CD8-positive, alpha-beta memory T cell (primary cell): ENCODE measurements around the gene PHTF2. TPM values are rescaled to one million over a fixed set of nuclear protein-coding genes. Genes with fewer than 3 reads are reported as not detected.

Source experiments
- CTCF ChIA-PET: fragments of 350-600 bp; sonication (Branson Sonifier 250); formaldehyde crosslinking; loops from one replicate; lab custom pipeline; 2021; ENCODE audit warnings: antibody characterized with exemption; lab: Charles Lee
- POLR2A ChIA-PET: fragments of 350-600 bp; sonication (Branson Sonifier 250); formaldehyde crosslinking; loops from one replicate; lab custom pipeline; 2021; ENCODE audit warnings: antibody characterized with exemption; lab: Charles Lee
- DNase-seq, 5 donors: peaks; one replicate each; pipeline versions ENCODE4 v3.0.0 to v3.0.0-alpha.2; 2020 to 2022; ENCODE audit warnings: mixed read lengths in 1 of 5
- H3K27ac ChIP-seq: one replicate; pipeline ENCODE4 v1.7.0; 2013; ENCODE audit warnings: low read depth, mild to moderate bottlenecking, low read length, moderate library complexity
- H3K27me3 ChIP-seq: 2 replicates; pipeline ENCODE4 v1.7.0; 2013; ENCODE audit warnings: low read length, mild to moderate bottlenecking; ENCODE audit not compliant: insufficient read depth, poor library complexity, severe bottlenecking
- H3K36me3 ChIP-seq: 2 replicates; pipeline ENCODE4 v1.7.0; 2013; ENCODE audit warnings: mild to moderate bottlenecking, low read length, moderate library complexity; ENCODE audit not compliant: insufficient read depth
- H3K4me1 ChIP-seq: 2 replicates; pipeline ENCODE4 v1.7.0; 2013; ENCODE audit warnings: mild to moderate bottlenecking, low read length, moderate library complexity; ENCODE audit not compliant: insufficient read depth
- H3K4me3 ChIP-seq: 2 replicates; pipeline ENCODE4 v1.7.0; 2013; ENCODE audit warnings: mild to moderate bottlenecking, low read length
- H3K9me3 ChIP-seq: 2 replicates; pipeline ENCODE4 v1.7.0; 2013; ENCODE audit warnings: mild to moderate bottlenecking, low read length
- H3K27ac Mint-ChIP-seq, 8 donors: one replicate each; pipeline ENCODE4 v1.8.0; 2020 to 2021; ENCODE audit warnings: mixed read lengths in 8 of 8, mild to moderate bottlenecking in 6 of 8, inconsistent platforms in 3 of 8, moderate library complexity in 3 of 8
- H3K27me3 Mint-ChIP-seq, 2 donors: one replicate each; pipeline ENCODE4 v1.8.0; 2020 to 2021; ENCODE audit warnings: mixed read lengths in 2 of 2, mild to moderate bottlenecking in 1 of 2, moderate library complexity in 1 of 2
- H3K36me3 Mint-ChIP-seq, 3 donors: one replicate each; pipeline ENCODE4 v1.8.0; 2020 to 2021; ENCODE audit warnings: mixed read lengths in 3 of 3, inconsistent platforms in 1 of 3, mild to moderate bottlenecking in 1 of 3
- H3K4me1 Mint-ChIP-seq, 3 donors: one replicate each; pipeline ENCODE4 v1.8.0; 2020 to 2021; ENCODE audit warnings: mixed read lengths in 3 of 3, inconsistent platforms in 1 of 3, mild to moderate bottlenecking in 1 of 3
- H3K4me3 Mint-ChIP-seq, 7 donors: one replicate each; pipeline ENCODE4 v1.8.0; 2020 to 2021; ENCODE audit warnings: mixed read lengths in 7 of 7, mild to moderate bottlenecking in 6 of 7, moderate library complexity in 4 of 7, inconsistent platforms in 2 of 7
- H3K9me3 Mint-ChIP-seq, 5 donors: one replicate each; pipeline ENCODE4 v1.8.0; 2020 to 2022; ENCODE audit warnings: mixed read lengths in 5 of 5, mild to moderate bottlenecking in 3 of 5, moderate library complexity in 2 of 5, inconsistent platforms in 1 of 5
- polyA plus RNA-seq: library from polyadenylated mRNA; unstranded; fragments of 300-500 nt; fragmentation: Illumina TruSeq; gene quantifications from one replicate; pipeline ENCODE4 v1.2.3, GENCODE V29; 2021
- total RNA-seq, 2 experiments: library from RNA; stranded (reverse); gene quantifications; one replicate each; pipeline ENCODE4 v1.2.3, GENCODE V29; 2021

PHTF2 gene
- total and polyA plus RNA-seq, 3 experiments from 2014 or later = 13.7 to 44.5 (median 39.3) TPM

DNA sequence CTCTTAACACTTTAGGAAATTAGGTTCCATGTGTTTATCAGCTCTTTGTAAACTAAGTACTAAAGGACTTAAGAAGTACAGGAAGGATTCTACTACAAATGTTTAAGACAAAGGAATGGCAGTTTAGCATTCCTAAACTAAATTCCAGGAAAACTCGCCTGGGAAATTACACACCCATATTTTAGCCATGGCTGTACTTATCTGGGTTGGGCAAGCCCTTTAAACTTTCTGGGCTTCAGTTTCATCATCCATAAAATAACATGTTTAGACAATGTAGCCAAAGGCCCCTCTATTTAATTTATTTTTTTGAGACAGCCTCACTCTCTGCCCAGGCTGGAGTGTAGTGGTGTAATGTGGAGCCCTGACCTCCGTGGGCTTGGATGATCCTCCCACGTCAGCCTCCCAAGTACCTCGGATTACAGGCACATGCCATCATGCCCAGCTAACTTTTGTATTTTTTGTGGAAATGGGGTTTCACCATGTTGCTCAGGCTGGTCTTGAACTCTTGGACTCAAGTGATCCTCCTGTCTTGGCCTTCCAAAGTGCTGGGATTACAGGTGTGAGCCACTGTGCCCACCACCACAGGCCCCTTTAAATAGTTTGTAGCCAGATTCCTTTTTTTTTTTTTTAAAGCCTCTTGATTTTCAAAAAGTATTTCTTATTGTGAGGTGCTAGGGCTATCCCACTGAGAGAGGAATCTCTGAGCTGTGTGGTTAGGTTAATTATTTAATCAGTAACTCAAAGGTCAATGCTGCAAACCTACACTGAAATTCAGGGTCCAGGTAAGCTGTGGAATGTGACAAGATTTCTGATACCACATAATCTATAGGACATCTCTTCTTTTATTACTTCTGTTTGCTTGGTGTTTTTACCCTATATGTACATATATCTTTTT lies 32.4 kb upstream of the PHTF2 start:
- no peak for DNase-seq
- Mint-ChIP-seq H3K4me1 (peaks cover 31 to 50% (median 48%) of the 10 kb centered on the region in 3 donors), H3K9me3 (no peaks in the 10 kb centered on the region), H3K27me3 (no peaks in the 10 kb centered on the region), H3K36me3 (peaks cover 0 to 60% (median 2%) of the 10 kb centered on the region in 3 donors), H3K27ac (peak overlapping the region in 2 of 8 donors; percentile 50 to 64), H3K4me3 (no peak overlapping the region)
- no peak overlapping the region for H3K27ac ChIP-seq
- H3K36me3 ChIP-seq = peaks cover 8% of the 10 kb centered on the region
- ChIA-PET CTCF (no interaction called here), POLR2A (interaction anchor here (0.7 kb wide), 1 partner anchor 115 kb away, joined by 3 read pairs; no protein-coding TSS in a partner anchor)
- no peaks in the 10 kb centered on the region for H3K27me3 ChIP-seq
- H3K4me3 ChIP-seq = no peak overlapping the region
- no peaks in the 10 kb centered on the region for H3K9me3 ChIP-seq
- H3K4me1 ChIP-seq = no peaks in the 10 kb centered on the region

DNA sequence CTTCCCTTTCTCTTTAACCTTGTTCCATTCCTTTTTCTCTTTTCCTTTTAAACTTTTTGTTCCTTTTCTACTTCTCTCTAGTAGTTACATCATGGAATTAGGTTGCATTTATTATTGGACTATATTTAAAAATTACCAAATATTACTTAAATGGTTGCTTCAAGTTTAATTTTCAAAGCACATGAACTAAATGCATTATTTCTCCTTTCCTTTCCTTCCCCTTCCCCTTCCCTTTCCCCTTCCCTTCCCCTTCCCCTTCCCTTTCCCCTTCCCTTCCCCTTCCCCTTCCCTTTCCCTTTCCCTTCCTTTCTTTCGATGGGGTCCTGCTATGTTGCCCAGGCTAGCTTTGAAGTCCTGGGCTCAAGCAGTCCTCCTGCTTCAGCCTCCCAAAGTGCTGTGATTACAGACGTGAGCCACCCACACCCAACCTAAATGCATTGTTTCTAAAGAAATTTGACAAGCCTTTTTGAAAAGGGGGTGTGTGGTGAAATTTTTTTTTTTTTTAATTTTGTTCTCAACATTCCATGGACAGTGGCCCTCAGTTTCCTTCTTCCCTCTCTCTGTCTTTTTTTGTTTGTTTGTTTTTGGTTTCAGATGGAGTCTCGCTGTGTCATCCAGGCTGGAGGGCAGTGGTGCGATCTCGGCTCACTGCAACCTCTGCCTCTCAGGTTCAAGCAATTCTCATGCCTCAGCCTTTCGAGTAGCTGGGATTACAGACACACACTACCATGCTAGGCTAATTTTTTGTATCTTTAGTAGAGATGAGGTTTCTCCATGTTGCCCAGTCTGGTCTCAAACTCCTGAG lies 31.6 kb upstream of the PHTF2 start:
- no peak for DNase-seq
- Histone ChIP-seq H3K9me3 (no peaks in the 10 kb centered on the region), H3K27ac (no peak overlapping the region), H3K4me1 (no peaks in the 10 kb centered on the region), H3K27me3 (no peaks in the 10 kb centered on the region), H3K4me3 (no peak overlapping the region), H3K36me3 (peaks cover 8% of the 10 kb centered on the region)
- peaks cover 0 to 61% (median 2%) of the 10 kb centered on the region in 3 donors for H3K36me3 Mint-ChIP-seq
- POLR2A ChIA-PET = no interaction called here
- no peaks in the 10 kb centered on the region for H3K9me3 Mint-ChIP-seq
- CTCF ChIA-PET = interaction anchor here (1.2 to 1.5 kb wide), 2 partner anchors 7 to 115 kb away, joined by 3 to 6 read pairs; no protein-coding TSS in a partner anchor
- H3K27me3 Mint-ChIP-seq = no peaks in the 10 kb centered on the region
- no peak overlapping the region for H3K4me3 Mint-ChIP-seq
- H3K4me1 Mint-ChIP-seq = peaks cover 27 to 45% (median 42%) of the 10 kb centered on the region in 3 donors
- peak overlapping the region in 1 of 8 donors; percentile 87 for H3K27ac Mint-ChIP-seq

DNA sequence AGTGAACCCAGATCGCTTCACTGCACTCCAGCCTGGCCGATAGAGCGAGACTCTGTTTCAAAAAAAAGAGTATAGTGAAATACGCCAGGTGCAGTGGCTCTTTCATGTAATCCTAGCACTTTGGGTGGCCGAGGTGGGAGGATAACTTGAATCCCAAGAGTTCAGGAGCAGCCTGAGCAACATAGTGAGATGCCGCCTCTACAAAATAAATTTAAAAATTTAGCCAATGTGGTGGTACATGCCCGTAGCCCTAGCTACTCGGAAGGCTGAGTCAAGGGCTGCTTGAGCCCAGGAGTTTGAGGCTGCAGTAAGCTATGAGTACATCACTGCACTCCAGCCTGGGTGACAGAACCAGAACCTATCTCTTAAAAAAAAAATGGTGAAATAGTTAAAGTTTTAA lies 28.3 kb upstream of the PHTF2 start:
- Histone ChIP-seq H3K27me3 (no peaks in the 10 kb centered on the region), H3K27ac (no peak overlapping the region), H3K4me1 (no peaks in the 10 kb centered on the region), H3K36me3 (peaks cover 8% of the 10 kb centered on the region), H3K9me3 (no peaks in the 10 kb centered on the region), H3K4me3 (no peak overlapping the region)
- H3K27ac Mint-ChIP-seq = peak overlapping the region in 2 of 8 donors; percentile 44 to 60
- no peaks in the 10 kb centered on the region for H3K9me3 Mint-ChIP-seq
- CTCF ChIA-PET = no interaction called here
- no peak for DNase-seq
- POLR2A ChIA-PET = no interaction called here
- no peak overlapping the region for H3K4me3 Mint-ChIP-seq
- peaks cover 4 to 75% (median 6%) of the 10 kb centered on the region in 3 donors for H3K36me3 Mint-ChIP-seq
- peaks cover 8 to 35% (median 10%) of the 10 kb centered on the region in 3 donors for H3K4me1 Mint-ChIP-seq
- no peaks in the 10 kb centered on the region for H3K27me3 Mint-ChIP-seq

DNA sequence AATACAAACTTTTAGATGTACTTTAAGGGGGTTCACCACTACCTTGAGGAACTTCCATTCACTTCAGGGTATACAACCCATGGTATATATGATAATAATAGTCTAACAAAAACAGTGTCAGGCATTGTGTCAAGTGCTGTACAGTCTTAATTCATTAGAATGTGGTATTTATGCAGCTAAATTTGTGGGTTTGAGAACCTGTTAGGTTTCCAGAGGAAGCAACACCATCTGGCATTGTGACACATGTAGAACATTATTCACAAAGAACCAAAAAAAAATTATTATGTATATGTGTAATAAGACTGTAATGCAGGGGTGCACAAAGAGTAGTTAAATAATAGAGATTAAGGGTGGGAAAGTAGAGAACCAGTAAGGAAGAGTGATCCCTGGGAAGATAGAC lies 26.7 kb upstream of the PHTF2 start:
- Histone ChIP-seq H3K27me3 (no peaks in the 10 kb centered on the region), H3K4me1 (no peaks in the 10 kb centered on the region), H3K4me3 (no peak overlapping the region), H3K9me3 (no peaks in the 10 kb centered on the region), H3K36me3 (peaks cover 8% of the 10 kb centered on the region), H3K27ac (no peak overlapping the region)
- H3K36me3 Mint-ChIP-seq = peaks cover 13 to 75% (median 18%) of the 10 kb centered on the region in 3 donors
- H3K27ac Mint-ChIP-seq = peak overlapping the region in 2 of 8 donors; percentile 19 to 46
- H3K4me3 Mint-ChIP-seq = no peak overlapping the region
- H3K9me3 Mint-ChIP-seq = no peaks in the 10 kb centered on the region
- DNase-seq = no peak
- POLR2A ChIA-PET = no interaction called here
- H3K27me3 Mint-ChIP-seq = no peaks in the 10 kb centered on the region
- peaks cover 1 to 31% (median 4%) of the 10 kb centered on the region in 3 donors for H3K4me1 Mint-ChIP-seq
- CTCF ChIA-PET = no interaction called here

DNA sequence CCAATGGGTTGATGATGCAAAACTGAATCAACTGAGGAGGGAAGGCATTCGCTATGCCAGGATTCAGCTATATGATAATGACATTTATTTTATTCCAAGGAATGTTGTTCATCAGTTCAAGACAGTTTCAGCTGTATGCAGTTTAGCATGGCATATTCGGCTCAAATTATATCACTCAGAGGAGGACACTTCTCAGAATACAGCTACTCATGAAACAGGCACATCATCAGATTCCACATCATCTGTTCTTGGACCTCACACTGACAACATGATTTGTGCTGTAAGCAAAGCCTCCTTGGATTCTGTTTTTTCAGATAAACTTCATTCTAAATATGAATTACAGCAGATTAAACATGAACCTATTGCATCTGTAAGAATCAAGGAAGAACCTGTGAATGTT lies 20.0 kb upstream of the PHTF2 start:
- Mint-ChIP-seq H3K36me3 (peaks cover 24 to 75% (median 27%) of the 10 kb centered on the region in 3 donors), H3K27me3 (no peaks in the 10 kb centered on the region), H3K27ac (peak overlapping the region in 3 of 8 donors; percentile 2 to 74 (median 59)), H3K4me3 (no peak overlapping the region), H3K4me1 (peaks cover 9 to 18% (median 9%) of the 10 kb centered on the region in 3 donors), H3K9me3 (peaks cover 0 to 1% (median 0%) of the 10 kb centered on the region in 5 donors)
- Histone ChIP-seq H3K9me3 (no peaks in the 10 kb centered on the region), H3K27ac (no peak overlapping the region), H3K4me3 (no peak overlapping the region), H3K27me3 (no peaks in the 10 kb centered on the region), H3K36me3 (peaks cover 6% of the 10 kb centered on the region), H3K4me1 (no peaks in the 10 kb centered on the region)
- ChIA-PET POLR2A (no interaction called here), CTCF (no interaction called here)
- no peak for DNase-seq

DNA sequence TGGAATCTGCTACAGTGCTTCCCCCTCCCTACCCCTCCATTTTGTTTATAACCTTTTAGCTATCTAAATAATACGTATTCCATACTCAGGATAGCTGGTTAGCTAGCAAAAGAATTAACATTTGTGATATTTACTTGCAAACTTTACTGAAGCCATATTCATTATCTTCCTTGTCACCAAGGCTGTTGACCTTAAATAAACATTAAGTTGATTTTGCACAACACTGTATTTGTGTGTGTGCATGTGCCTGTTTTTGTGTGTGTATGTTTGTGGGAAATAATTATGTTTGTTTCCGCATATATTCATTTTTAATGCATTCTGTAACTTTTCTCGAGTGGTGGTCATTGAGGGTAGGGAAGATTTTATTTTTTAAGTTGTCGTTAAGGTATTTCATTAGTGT lies 16.2 kb upstream of the PHTF2 start:
- CTCF ChIA-PET = interaction anchor here (1.6 kb wide), 1 partner anchor 131 kb away, joined by 4 read pairs; no protein-coding TSS in a partner anchor
- H3K36me3 ChIP-seq = peaks cover 6% of the 10 kb centered on the region
- Mint-ChIP-seq H3K27ac (no peak overlapping the region), H3K4me3 (no peak overlapping the region), H3K9me3 (no peaks in the 10 kb centered on the region), H3K4me1 (peaks cover 7 to 12% (median 7%) of the 10 kb centered on the region in 3 donors), H3K36me3 (peaks cover 5 to 54% (median 29%) of the 10 kb centered on the region in 3 donors), H3K27me3 (no peaks in the 10 kb centered on the region)
- no peak for DNase-seq
- no peaks in the 10 kb centered on the region for H3K9me3 ChIP-seq
- POLR2A ChIA-PET = no interaction called here
- no peaks in the 10 kb centered on the region for H3K4me1 ChIP-seq
- H3K27me3 ChIP-seq = no peaks in the 10 kb centered on the region
- no peak overlapping the region for H3K27ac ChIP-seq
- no peak overlapping the region for H3K4me3 ChIP-seq

DNA sequence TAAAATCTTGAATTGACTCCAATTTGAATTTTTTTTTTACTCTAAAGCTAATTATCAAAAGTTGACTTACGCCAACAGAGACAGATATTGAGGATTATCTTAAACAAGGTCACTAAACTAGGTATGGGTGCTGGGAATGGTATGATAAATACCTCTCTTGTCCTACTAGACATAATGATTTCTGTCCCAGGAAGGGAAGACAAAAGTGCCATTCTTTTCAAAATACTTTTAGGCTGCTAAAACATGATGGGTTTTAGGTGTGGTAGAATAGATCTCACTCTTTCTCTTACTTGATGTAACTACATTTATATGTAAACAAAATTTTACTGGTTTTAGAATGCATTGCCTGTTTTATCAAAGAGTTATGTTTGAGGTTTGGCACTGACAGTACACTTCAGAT lies 15.5 kb upstream of the PHTF2 start:
- peaks cover 6% of the 10 kb centered on the region for H3K36me3 ChIP-seq

More for the DNA sequence above, 15.5 kb upstream of the PHTF2 start:
- H3K9me3 ChIP-seq = no peaks in the 10 kb centered on the region
- H3K27me3 ChIP-seq = no peaks in the 10 kb centered on the region
- ChIA-PET CTCF (interaction anchor here (1.0 kb wide), 1 partner anchor 15 kb away, joined by 3 read pairs; the partner anchor contains the start of genes PHTF2 and TMEM60), POLR2A (no interaction called here)
- Mint-ChIP-seq H3K9me3 (no peaks in the 10 kb centered on the region), H3K27ac (peak overlapping the region in 2 of 8 donors; percentile 17 to 35), H3K4me3 (no peak overlapping the region), H3K27me3 (no peaks in the 10 kb centered on the region), H3K4me1 (peaks cover 7 to 12% (median 7%) of the 10 kb centered on the region in 3 donors), H3K36me3 (peaks cover 3 to 49% (median 28%) of the 10 kb centered on the region in 3 donors)
- no peak for DNase-seq
- H3K27ac ChIP-seq = no peak overlapping the region
- H3K4me3 ChIP-seq = no peak overlapping the region
- H3K4me1 ChIP-seq = no peaks in the 10 kb centered on the region
